NCI-H82 treated with DMSO at 0.1 percent for 48 hours (cell line): ENCODE results near the gene ASGR1.
"Not testable (repeated sequence)": the region's sequence is repeated elsewhere in the genome, so short reads cannot be mapped to it uniquely, and the experiment has no call there.

ENCODE experiments used
- DNase-seq: peaks from one replicate; lab custom pipeline; 2025; ENCODE audit not compliant: unreplicated experiment; lab: John Stamatoyannopoulos, UW

The ASGR1 gene

GRCh38 chr17:7166873-7167272, 12.3 kb downstream of the ASGR1 start:
- no peak for DNase-seq

GRCh38 chr17:7159571-7159970, 19.6 kb downstream of the ASGR1 start:
- DNase-seq: not testable (repeated sequence)

GRCh38 chr17:7158424-7158823, 20.7 kb downstream of the ASGR1 start:
- DNase-seq: not testable (repeated sequence)

- no peak for DNase-seq
Measured at GRCh38 chr17:7156342-7156940, 22.7 kb downstream of the ASGR1 start.

GRCh38 chr17:7147772-7148171, 31.4 kb downstream of the ASGR1 start:
- DNase-seq: no peak

- no peak for DNase-seq
Measured at GRCh38 chr17:7146115-7146514, 33.1 kb downstream of the ASGR1 start.

GRCh38 chr17:7144213-7144612, 35.0 kb downstream of the ASGR1 start:
- no peak for DNase-seq

- no peak for DNase-seq
Measured at GRCh38 chr17:7141824-7142223, 37.3 kb downstream of the ASGR1 start.

GRCh38 chr17:7139400-7139799, 39.8 kb downstream of the ASGR1 start:
- no peak for DNase-seq

- DNase-seq: no peak
Measured at GRCh38 chr17:7138800-7139381, 40.3 kb downstream of the ASGR1 start.

GRCh38 chr17:7137171-7137943, 41.8 kb downstream of the ASGR1 start:
- DNase-seq: no peak

- peak; percentile 24 for DNase-seq
Measured at GRCh38 chr17:7136266-7136877, 42.8 kb downstream of the ASGR1 start.

- no peak for DNase-seq
Measured at GRCh38 chr17:7133916-7134315, 45.3 kb downstream of the ASGR1 start.

- DNase-seq: no peak
Measured at GRCh38 chr17:7133424-7133823, 45.7 kb downstream of the ASGR1 start.

GRCh38 chr17:7132511-7133094, 46.6 kb downstream of the ASGR1 start:
- DNase-seq: no peak

GRCh38 chr17:7131423-7131791, 47.8 kb downstream of the ASGR1 start:
- DNase-seq: no peak

- DNase-seq: no peak
Measured at GRCh38 chr17:7130621-7131422, 48.3 kb downstream of the ASGR1 start.

GRCh38 chr17:7129311-7129710, 49.9 kb downstream of the ASGR1 start:
- no peak for DNase-seq

GRCh38 chr17:7128160-7128559, 51.0 kb downstream of the ASGR1 start:
- no peak for DNase-seq

GRCh38 chr17:7127501-7127900, 51.7 kb downstream of the ASGR1 start:
- DNase-seq: not testable (repeated sequence)

GRCh38 chr17:7126386-7126785, 52.8 kb downstream of the ASGR1 start:
- not testable (repeated sequence) for DNase-seq
